DOHH2 (cell line): Measurements from ENCODE around the gene FLNB.

ENCODE experiments used
- H3F3A ChIP-seq: fragments of 200-600 bp; sonication (generic), shearing (Covaris generic); 2 replicates; pipeline ENCODE4 v1.6.0; 2016; ENCODE audit warnings: antibody characterized with exemption, mild to moderate bottlenecking; ENCODE audit not compliant: control insufficient read depth, insufficient read depth
- H3K27ac ChIP-seq: fragments of 200-600 bp; sonication (generic); 2 replicates; pipeline ENCODE4 v1.5.1; 2014; ENCODE audit warnings: low read depth, mild to moderate bottlenecking, low read length, moderate library complexity
- H3K27me3 ChIP-seq: fragments of 200-600 bp; sonication (generic); 2 replicates; pipeline ENCODE4 v1.6.1; 2014; ENCODE audit warnings: mild to moderate bottlenecking, low read length, mixed read lengths; ENCODE audit not compliant: control insufficient read depth
- H3K36me3 ChIP-seq: fragments of 200-600 bp; sonication (generic); 2 replicates; pipeline ENCODE4 v1.6.1; 2014; ENCODE audit warnings: mild to moderate bottlenecking, low read length, moderate library complexity, mixed read lengths; ENCODE audit not compliant: control insufficient read depth
- H3K4me1 ChIP-seq: fragments of 200-600 bp; sonication (generic); 2 replicates; pipeline ENCODE4 v1.6.1; 2014; ENCODE audit warnings: mild to moderate bottlenecking, low read length, mixed read lengths; ENCODE audit not compliant: control insufficient read depth
- H3K4me2 ChIP-seq: fragments of 200-600 bp; sonication (generic); 2 replicates; pipeline ENCODE4 v1.6.0; 2014; ENCODE audit warnings: mild to moderate bottlenecking, low read length, moderate library complexity
- H3K4me3 ChIP-seq: fragments of 200-600 bp; sonication (generic); 2 replicates; pipeline ENCODE4 v1.5.1; 2014; ENCODE audit warnings: mild to moderate bottlenecking, low read length, mixed read lengths
- H3K79me2 ChIP-seq: fragments of 200-600 bp; sonication (generic); 2 replicates; pipeline ENCODE4 v1.6.1; 2014; ENCODE audit warnings: mild to moderate bottlenecking, low read length, mixed read lengths; ENCODE audit not compliant: control insufficient read depth
- H3K9me2 ChIP-seq: fragments of 200-600 bp; sonication (generic); replicated peaks from 2 replicates; pipeline ENCODE4 v1.6.1; 2014; ENCODE audit warnings: mild to moderate bottlenecking, low read length, mixed read lengths; ENCODE audit not compliant: control insufficient read depth
- H3K9me3 ChIP-seq: fragments of 200-600 bp; sonication (generic); 2 replicates; pipeline ENCODE4 v1.6.1; 2014; ENCODE audit warnings: antibody characterized with exemption, low read length, mixed read lengths; ENCODE audit not compliant: control insufficient read depth, insufficient read depth
- H4K20me1 ChIP-seq: fragments of 200-600 bp; sonication (generic); 2 replicates; pipeline ENCODE4 v1.6.0; 2014; ENCODE audit warnings: low read depth, mild to moderate bottlenecking, antibody characterized with exemption, low read length, moderate library complexity; ENCODE audit not compliant: control insufficient read depth, insufficient read depth
- CTCF ChIP-seq: fragments of 200-600 bp; sonication (generic); IDR thresholded peaks from one replicate; pipeline ENCODE4 v1.5.1; 2014; ENCODE audit warnings: antibody characterized with exemption, mild to moderate bottlenecking, low read depth, low read length; ENCODE audit not compliant: poor library complexity, severe bottlenecking
- EZH2phosphoT487 ChIP-seq: fragments of 200-600 bp; sonication (generic); IDR thresholded peaks from 2 replicates; pipeline ENCODE4 v1.6.1; 2017; ENCODE audit warnings: borderline replicate concordance, mild to moderate bottlenecking, antibody characterized with exemption, low read length, moderate library complexity, mixed read lengths

The FLNB gene

DNA sequence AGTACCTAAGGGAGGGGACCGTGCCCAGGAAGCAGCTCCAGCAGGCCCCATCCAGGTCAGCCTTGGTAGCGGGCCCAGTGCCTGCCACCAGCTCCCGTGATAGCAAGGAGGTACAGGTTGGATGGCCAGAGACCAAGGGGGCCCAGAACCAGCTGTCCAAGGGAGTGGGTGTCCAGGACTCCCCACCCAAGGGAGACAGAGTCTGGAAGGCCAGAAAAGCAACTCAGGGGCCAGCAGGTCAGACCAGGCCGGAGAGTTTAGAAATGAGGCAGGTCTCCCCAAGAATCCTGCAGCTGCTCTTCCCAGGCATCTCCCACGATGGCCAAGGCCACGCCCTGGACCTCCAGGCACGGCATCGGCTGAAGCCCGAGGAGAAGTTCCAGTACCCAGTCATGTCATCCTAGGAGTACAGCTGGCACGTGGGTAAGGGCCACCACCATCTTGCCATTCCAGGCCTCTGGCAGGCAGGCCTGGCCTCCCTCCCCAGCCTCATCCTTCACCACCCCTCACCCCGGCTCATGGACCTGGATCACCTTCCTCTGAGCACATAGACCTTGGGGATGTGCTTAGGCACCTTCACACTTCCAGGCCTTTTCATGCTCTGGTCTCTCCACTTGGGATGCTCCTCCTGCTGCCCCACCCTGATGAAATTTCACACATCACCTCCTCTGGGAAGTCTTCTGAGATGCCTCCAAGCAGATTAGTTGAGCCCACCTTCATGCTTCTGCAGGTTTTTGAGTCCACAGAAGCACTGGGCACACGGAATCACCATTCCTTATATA lies 172.1 kb downstream of the FLNB start:
- no peak overlapping the region for H3K27ac ChIP-seq
- peaks cover 2% of the 10 kb centered on the region; the same call in 1 of the 2 replicates for H3K27me3 ChIP-seq
- peaks cover 35% of the 10 kb centered on the region for H3K4me1 ChIP-seq
- no peaks in the 10 kb centered on the region for H3K79me2 ChIP-seq
- H3K9me2 ChIP-seq, result no peaks in the 10 kb centered on the region
- H3F3A ChIP-seq, result no peaks in the 10 kb centered on the region
- H3K36me3 ChIP-seq, result no peaks in the 10 kb centered on the region
- no peaks in the 10 kb centered on the region for H3K9me3 ChIP-seq
- H4K20me1 ChIP-seq, result no peaks in the 10 kb centered on the region
- H3K4me2 ChIP-seq, result no peak overlapping the region
- no peak for TF ChIP-seq CTCF
- TF ChIP-seq EZH2phosphoT487, result no peak
- no peak overlapping the region for H3K4me3 ChIP-seq

GRCh38 chr3:58180940-58181587 lies 172.8 kb downstream of the FLNB start:
- Histone ChIP-seq H3K4me3 (no peak overlapping the region), H3K27me3 (peaks cover 2% of the 10 kb centered on the region; the same call in 1 of the 2 replicates), H3K4me2 (no peak overlapping the region), H3K79me2 (no peaks in the 10 kb centered on the region), H3K9me2 (no peaks in the 10 kb centered on the region), H3K36me3 (no peaks in the 10 kb centered on the region), H3F3A (no peaks in the 10 kb centered on the region), H3K27ac (no peak overlapping the region), H3K4me1 (peaks cover 31% of the 10 kb centered on the region), H4K20me1 (no peaks in the 10 kb centered on the region), H3K9me3 (no peaks in the 10 kb centered on the region)
- TF ChIP-seq CTCF, result no peak
- no peak for TF ChIP-seq EZH2phosphoT487

GRCh38 chr3:58183221-58183620 lies 175.0 kb downstream of the FLNB start:
- Histone ChIP-seq H3K4me1 (peaks cover 21% of the 10 kb centered on the region), H3F3A (no peaks in the 10 kb centered on the region), H3K9me3 (no peaks in the 10 kb centered on the region), H3K9me2 (no peaks in the 10 kb centered on the region), H4K20me1 (no peaks in the 10 kb centered on the region), H3K79me2 (no peaks in the 10 kb centered on the region), H3K27ac (no peak overlapping the region), H3K4me3 (no peak overlapping the region), H3K27me3 (peaks cover 1% of the 10 kb centered on the region; the same call in 1 of the 2 replicates), H3K36me3 (no peaks in the 10 kb centered on the region), H3K4me2 (no peak overlapping the region)
- TF ChIP-seq CTCF, result no peak
- TF ChIP-seq EZH2phosphoT487, result no peak
